ENCODE data around the gene PKD2L2. TPM values are rescaled to one million over a fixed set of nuclear protein-coding genes. Genes with fewer than 3 reads are reported as not detected.

The PKD2L2 gene
- total and polyA plus RNA-seq, 9 of the 15 experiments (the other 6 are each of a cell fraction or from before 2014, with no cell fraction given) = 0.08 to 0.25 (median 0.11) TPM; not detected in 5

- no peak for TF ChIP-seq CBX8 (IDR thresholded peaks at IDR 0.05; ENCODE audit: borderline replicate concordance, extremely low read depth, low read depth, low read length, poor library complexity, severe bottlenecking)
- TF ChIP-seq TRIM24 (IDR thresholded peaks at IDR 0.05) = no peak
- no peak for TF ChIP-seq DMBX1 (CRISPR knock-in tag; IDR thresholded peaks at IDR 0.05; ENCODE audit: borderline replicate concordance)
- TF ChIP-seq ZNF224 (CRISPR knock-in tag; IDR thresholded peaks at IDR 0.05) = no peak
- TF ChIP-seq ZNF699 (CRISPR knock-in tag; IDR thresholded peaks at IDR 0.05; ENCODE audit: insufficient replicate concordance) = no peak
- no peak for TF ChIP-seq KLF1 (tag; IDR thresholded peaks at IDR 0.05)
- no peak for TF ChIP-seq ZBTB17 (CRISPR knock-in tag; IDR thresholded peaks at IDR 0.05)
- TF ChIP-seq ZFX (CRISPR knock-in tag; IDR thresholded peaks at IDR 0.05) = no peak
- TF ChIP-seq, protein P1, sequence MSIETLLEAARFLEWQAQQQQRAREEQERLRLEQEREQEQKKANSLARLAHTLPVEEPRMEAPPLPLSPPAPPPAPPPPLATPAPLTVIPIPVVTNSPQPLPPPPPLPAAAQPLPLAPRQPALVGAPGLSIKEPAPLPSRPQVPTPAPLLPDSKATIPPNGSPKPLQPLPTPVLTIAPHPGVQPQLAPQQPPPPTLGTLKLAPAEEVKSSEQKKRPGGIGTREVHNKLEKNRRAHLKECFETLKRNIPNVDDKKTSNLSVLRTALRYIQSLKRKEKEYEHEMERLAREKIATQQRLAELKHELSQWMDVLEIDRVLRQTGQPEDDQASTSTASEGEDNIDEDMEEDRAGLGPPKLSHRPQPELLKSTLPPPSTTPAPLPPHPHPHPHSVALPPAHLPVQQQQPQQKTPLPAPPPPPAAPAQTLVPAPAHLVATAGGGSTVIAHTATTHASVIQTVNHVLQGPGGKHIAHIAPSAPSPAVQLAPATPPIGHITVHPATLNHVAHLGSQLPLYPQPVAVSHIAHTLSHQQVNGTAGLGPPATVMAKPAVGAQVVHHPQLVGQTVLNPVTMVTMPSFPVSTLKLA (conservative IDR thresholded peaks at IDR 0.05) = peak in 1 of 2 experiments; percentile 24; a peak in 1 of 4 replicates
- TF ChIP-seq POU5F1 (IDR thresholded peaks at IDR 0.05; ENCODE audit: borderline replicate concordance, low read depth, low read length, partially characterized antibody) = no peak
- TF ChIP-seq MTA3 (IDR thresholded peaks at IDR 0.05; ENCODE audit: borderline replicate concordance) = no peak
- TF ChIP-seq LEF1 (IDR thresholded peaks at IDR 0.05) = no peak
- TF ChIP-seq SAFB2 (IDR thresholded peaks at IDR 0.05; ENCODE audit: borderline replicate concordance, low read depth, low read length, severe bottlenecking) = no peak
- TF ChIP-seq ZBTB43 (CRISPR knock-in tag; IDR thresholded peaks at IDR 0.05) = no peak
- no peak for TF ChIP-seq KDM1A (IDR thresholded peaks at IDR 0.05)
- peak; percentile 75 for TF ChIP-seq MAFK (IDR thresholded peaks at IDR 0.05; ENCODE audit: low read length)
- peak; percentile 84 for TF ChIP-seq NFE2L1 (tag; IDR thresholded peaks at IDR 0.05; ENCODE audit: borderline replicate concordance, low read depth)
- peak; percentile 6; the same call in 1 of the 2 replicates for TF ChIP-seq REST (IDR thresholded peaks at IDR 0.05; ENCODE audit: borderline replicate concordance)
- no peak for TF ChIP-seq REST (CRISPR knock-in tag; IDR thresholded peaks at IDR 0.05; ENCODE audit: low read depth)
These were observed 71.6 kb downstream of the PKD2L2 start (continued) for GRCh38 chr5:137960819-137961218.
